Tibial nerve (tissue), 4 donors: Measurements from ENCODE around the gene PMEL. TPM values are rescaled to one million over a fixed set of nuclear protein-coding genes. Genes with fewer than 3 reads are reported as not detected.

Experiments used
- DNase-seq, 2 donors: peaks; one replicate each; pipeline ENCODE4 v3.0.0-alpha.2; 2019; ENCODE audit warnings: low spot score in 2 of 2
- H3K27ac ChIP-seq, 4 donors: fragments of 200-600 bp; sonication (generic) in 3 of 4; one replicate each; pipeline ENCODE4 v1.5.1; 2017 to 2019; ENCODE audit warnings: mild to moderate bottlenecking in 1 of 4
- H3K27me3 ChIP-seq, 2 donors: fragments of 200-600 bp; sonication (generic) in 1 of 2; one replicate each; pipeline versions ENCODE4 v1.5.1 to v1.6.0; 2017 to 2019
- H3K36me3 ChIP-seq, 3 donors: fragments of 200-600 bp; sonication (generic); one replicate each; pipeline ENCODE4 v1.5.1; 2018 to 2019
- H3K4me1 ChIP-seq, 4 donors: fragments of 200-600 bp; sonication (generic) in 3 of 4; one replicate each; pipeline ENCODE4 v1.5.1; 2017 to 2019
- H3K4me3 ChIP-seq, 4 donors: fragments of 200-600 bp; sonication (generic) in 3 of 4; one replicate each; pipeline ENCODE4 v1.5.1; 2017 to 2019; ENCODE audit warnings: mild to moderate bottlenecking in 1 of 4, moderate library complexity in 1 of 4
- H3K9me3 ChIP-seq, 4 donors: fragments of 200-600 bp; sonication (generic) in 3 of 4; one replicate each; pipeline ENCODE4 v1.5.1; 2017 to 2019
- EP300 ChIP-seq, 2 donors: sonication (generic); formaldehyde crosslinking; IDR thresholded peaks; one replicate each; pipeline ENCODE4 v1.6.1; 2017; ENCODE audit warnings: antibody characterized with exemption in 2 of 2, mild to moderate bottlenecking in 1 of 2
- POLR2A ChIP-seq, 2 donors: fragments of 450-650 bp; IDR thresholded peaks; one replicate each; pipeline ENCODE4 v1.6.1; 2017; ENCODE audit warnings: antibody characterized with exemption in 2 of 2, mild to moderate bottlenecking in 2 of 2, moderate library complexity in 2 of 2
- WGBS, 2 donors: methylation state at CpG; one replicate each; pipeline ENCODE4 v1.1.5; 2018; 5-methylcytosine and 5-hydroxymethylcytosine counted together
- total RNA-seq, 4 donors: library from RNA; depleted of rRNA; stranded (reverse); fragments of >200 nt; gene quantifications; one replicate each; pipeline ENCODE4 v1.1.0, GENCODE V29; 2016
- TF ChIP-seq, protein P1 (sequence below), 5 experiments: fragments of 200-600 bp in 3 of 5; fragments of 450-650 bp in 2 of 5; sonication (generic) in 3 of 5; IDR thresholded peaks; one replicate each; pipeline ENCODE4 v1.5.1; 2016 to 2019; ENCODE audit warnings: antibody characterized with exemption in 5 of 5, mild to moderate bottlenecking in 3 of 5, moderate library complexity in 2 of 5

Gene PMEL
- total RNA-seq, 4 donors from 2014 or later = 0.87 to 1.6 TPM; not detected in 2

DNA sequence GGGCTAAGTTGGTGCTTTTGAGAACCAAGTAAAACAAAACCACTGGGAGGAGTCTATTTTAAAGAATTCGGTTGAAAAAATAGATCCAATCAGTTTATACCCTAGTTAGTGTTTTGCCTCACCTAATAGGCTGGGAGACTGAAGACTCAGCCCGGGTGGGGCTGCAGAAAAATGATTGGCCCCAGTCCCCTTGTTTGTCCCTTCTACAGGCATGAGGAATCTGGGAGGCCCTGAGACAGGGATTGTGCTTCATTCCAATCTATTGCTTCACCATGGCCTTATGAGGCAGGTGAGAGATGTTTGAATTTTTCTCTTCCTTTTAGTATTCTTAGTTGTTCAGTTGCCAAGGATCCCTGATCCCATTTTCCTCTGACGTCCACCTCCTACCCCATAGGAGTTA is 6.2 kb upstream of the PMEL start:
- no peak overlapping the region for H3K4me3 ChIP-seq
- DNase-seq = no peak
- TF ChIP-seq, protein P1, sequence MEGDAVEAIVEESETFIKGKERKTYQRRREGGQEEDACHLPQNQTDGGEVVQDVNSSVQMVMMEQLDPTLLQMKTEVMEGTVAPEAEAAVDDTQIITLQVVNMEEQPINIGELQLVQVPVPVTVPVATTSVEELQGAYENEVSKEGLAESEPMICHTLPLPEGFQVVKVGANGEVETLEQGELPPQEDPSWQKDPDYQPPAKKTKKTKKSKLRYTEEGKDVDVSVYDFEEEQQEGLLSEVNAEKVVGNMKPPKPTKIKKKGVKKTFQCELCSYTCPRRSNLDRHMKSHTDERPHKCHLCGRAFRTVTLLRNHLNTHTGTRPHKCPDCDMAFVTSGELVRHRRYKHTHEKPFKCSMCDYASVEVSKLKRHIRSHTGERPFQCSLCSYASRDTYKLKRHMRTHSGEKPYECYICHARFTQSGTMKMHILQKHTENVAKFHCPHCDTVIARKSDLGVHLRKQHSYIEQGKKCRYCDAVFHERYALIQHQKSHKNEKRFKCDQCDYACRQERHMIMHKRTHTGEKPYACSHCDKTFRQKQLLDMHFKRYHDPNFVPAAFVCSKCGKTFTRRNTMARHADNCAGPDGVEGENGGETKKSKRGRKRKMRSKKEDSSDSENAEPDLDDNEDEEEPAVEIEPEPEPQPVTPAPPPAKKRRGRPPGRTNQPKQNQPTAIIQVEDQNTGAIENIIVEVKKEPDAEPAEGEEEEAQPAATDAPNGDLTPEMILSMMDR (IDR thresholded peaks at IDR 0.05) = no peak
- TF ChIP-seq POLR2A (IDR thresholded peaks at IDR 0.05) (no peak), EP300 (IDR thresholded peaks at IDR 0.05) (no peak)
- peak overlapping the region in 3 of 4 donors; percentile 91 to 93 (median 92) for H3K27ac ChIP-seq
- peaks cover 0 to 52% (median 9%) of the 10 kb centered on the region in 4 donors for H3K4me1 ChIP-seq
- no peaks in the 10 kb centered on the region for H3K9me3 ChIP-seq
- WGBS, 2 donors = 45 to 50% methylated on average over 3 of the region's 3 CpGs
- no peaks in the 10 kb centered on the region for H3K27me3 ChIP-seq
- peaks cover 0 to 20% (median 0%) of the 10 kb centered on the region in 3 donors for H3K36me3 ChIP-seq

DNA sequence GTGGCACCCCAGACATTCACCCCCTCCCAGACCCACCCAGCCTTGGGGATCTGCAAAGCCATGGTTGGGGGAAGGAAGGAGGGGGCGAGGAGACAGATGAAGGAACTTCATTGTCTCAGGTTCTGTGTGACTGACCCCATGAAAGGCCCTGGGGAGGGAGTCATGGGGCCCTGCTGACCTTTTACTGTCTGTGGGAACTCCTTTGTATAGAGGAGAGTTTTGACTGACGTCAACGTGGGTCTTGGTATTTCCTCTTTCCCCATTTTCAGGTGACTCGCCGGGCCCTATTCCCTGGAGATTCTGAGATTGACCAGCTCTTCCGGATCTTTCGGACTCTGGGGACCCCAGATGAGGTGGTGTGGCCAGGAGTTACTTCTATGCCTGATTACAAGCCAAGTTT is 4.9 kb upstream of the PMEL start:
- Histone ChIP-seq H3K36me3 (peaks cover 0 to 20% (median 0%) of the 10 kb centered on the region in 3 donors), H3K27me3 (no peaks in the 10 kb centered on the region), H3K4me1 (peaks cover 0 to 46% (median 10%) of the 10 kb centered on the region in 4 donors), H3K27ac (peak overlapping the region in 2 of 4 donors; percentile 38 to 93), H3K9me3 (no peaks in the 10 kb centered on the region), H3K4me3 (no peak overlapping the region)
- TF ChIP-seq, protein P1 (IDR thresholded peaks at IDR 0.05) = no peak
- TF ChIP-seq EP300 (IDR thresholded peaks at IDR 0.05) (no peak), POLR2A (IDR thresholded peaks at IDR 0.05) (no peak)
- DNase-seq = no peak
- 48 to 72% methylated on average over 7 of the region's 7 CpGs for WGBS, 2 donors

DNA sequence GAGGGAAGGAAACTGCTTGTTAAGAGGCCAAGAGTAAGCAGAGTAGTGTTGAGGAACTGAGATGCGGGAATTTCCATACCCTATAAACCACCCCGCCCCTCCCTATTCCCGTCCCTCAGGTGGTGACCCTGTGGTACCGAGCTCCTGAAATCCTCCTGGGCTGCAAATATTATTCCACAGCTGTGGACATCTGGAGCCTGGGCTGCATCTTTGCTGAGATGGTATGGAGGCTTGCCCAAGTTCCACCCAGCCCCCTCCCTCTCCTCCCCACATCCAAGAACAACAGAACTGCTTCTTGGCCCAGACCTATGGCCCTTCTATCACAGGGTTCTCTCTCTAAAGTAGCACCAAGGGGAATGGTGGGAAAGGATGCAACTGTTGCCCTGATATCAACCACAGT is 3.5 kb upstream of the PMEL start:
- no peak overlapping the region for H3K4me3 ChIP-seq
- H3K36me3 ChIP-seq = peaks cover 0 to 20% (median 0%) of the 10 kb centered on the region in 3 donors
- peaks cover 0 to 34% (median 7%) of the 10 kb centered on the region in 4 donors for H3K4me1 ChIP-seq
- H3K9me3 ChIP-seq = no peaks in the 10 kb centered on the region
- TF ChIP-seq POLR2A (IDR thresholded peaks at IDR 0.05) = no peak
- TF ChIP-seq, protein P1 (IDR thresholded peaks at IDR 0.05) = no peak
- TF ChIP-seq EP300 (IDR thresholded peaks at IDR 0.05) = no peak
- H3K27ac ChIP-seq = no peak overlapping the region
- 54 to 90% methylated on average over 4 of the region's 4 CpGs for WGBS, 2 donors
- no peaks in the 10 kb centered on the region for H3K27me3 ChIP-seq
- DNase-seq = no peak

DNA sequence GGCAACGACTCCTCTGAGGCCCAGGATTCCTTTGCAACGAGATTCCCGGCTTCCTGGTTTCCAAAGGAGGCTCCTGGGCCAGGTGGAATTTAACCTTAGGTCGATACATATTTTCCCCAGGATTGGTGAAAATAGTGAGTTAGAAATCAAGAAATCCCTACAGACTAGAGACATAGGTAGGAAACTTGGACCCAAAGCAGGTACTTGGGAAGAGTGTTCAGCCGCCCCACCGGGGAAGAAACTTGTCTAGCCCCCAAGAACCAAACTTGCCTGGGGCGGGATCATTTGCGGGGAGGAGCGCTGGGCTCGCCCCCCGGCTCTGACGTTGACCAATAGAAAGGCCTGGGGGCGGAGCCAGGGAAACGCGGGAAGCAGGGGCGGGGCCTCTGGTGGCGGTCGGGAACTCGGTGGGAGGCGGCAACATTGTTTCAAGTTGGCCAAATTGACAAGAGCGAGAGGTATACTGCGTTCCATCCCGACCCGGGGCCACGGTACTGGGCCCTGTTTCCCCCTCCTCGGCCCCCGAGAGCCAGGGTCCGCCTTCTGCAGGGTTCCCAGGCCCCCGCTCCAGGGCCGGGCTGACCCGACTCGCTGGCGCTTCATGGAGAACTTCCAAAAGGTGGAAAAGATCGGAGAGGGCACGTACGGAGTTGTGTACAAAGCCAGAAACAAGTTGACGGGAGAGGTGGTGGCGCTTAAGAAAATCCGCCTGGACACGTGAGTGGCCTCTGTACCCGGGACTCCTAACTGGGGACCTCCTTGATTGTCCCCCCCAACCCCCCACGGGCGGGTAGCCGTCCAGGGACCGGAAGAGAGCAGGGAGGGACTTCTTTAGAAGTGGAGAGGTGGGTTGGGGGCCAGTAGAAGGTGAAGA is 803 bp upstream of the PMEL start, which contains the start of gene CDK2:
TSS of gene CDK2 (plus strand) at position 423 of the 874 bp plus-strand sequence. CDS start at position 602, 179 bp downstream.
- Histone ChIP-seq H3K9me3 (no peaks in the 10 kb centered on the region), H3K27ac (peak within 1 kb of the TSS; percentile 10 to 91 (median 84)), H3K36me3 (peaks cover 0 to 20% (median 0%) of the 10 kb centered on the region in 3 donors), H3K4me3 (peak within 1 kb of the TSS; percentile 51 to 77 (median 73)), H3K27me3 (no peaks in the 10 kb centered on the region), H3K4me1 (peaks cover 0 to 23% (median 7%) of the 10 kb centered on the region in 4 donors)
- WGBS, 2 donors = 0 to 2% methylated on average over 41 to 42 of the region's 45 CpGs
- peak; percentile 96 to 97 for DNase-seq
- peak; percentile 35 to 83 for TF ChIP-seq EP300 (IDR thresholded peaks at IDR 0.05)
- peak; percentile 43 to 71 for TF ChIP-seq POLR2A (IDR thresholded peaks at IDR 0.05)
- TF ChIP-seq, protein P1 (IDR thresholded peaks at IDR 0.05) = no peak

GRCh38 chr12:55965240-55965639 is 602 bp downstream of the PMEL start:
- DNase-seq = no peak
- Histone ChIP-seq H3K4me3 (no peak overlapping the region), H3K9me3 (no peaks in the 10 kb centered on the region), H3K4me1 (peaks cover 0 to 23% (median 7%) of the 10 kb centered on the region in 4 donors), H3K27ac (no peak overlapping the region), H3K36me3 (peaks cover 0 to 6% (median 0%) of the 10 kb centered on the region in 3 donors), H3K27me3 (no peaks in the 10 kb centered on the region)
- 53 to 55% methylated on average over 5 of the region's 5 CpGs for WGBS, 2 donors
- TF ChIP-seq, protein P1 (IDR thresholded peaks at IDR 0.05) = no peak
- TF ChIP-seq POLR2A (IDR thresholded peaks at IDR 0.05) = no peak
- TF ChIP-seq EP300 (IDR thresholded peaks at IDR 0.05) = no peak
